GM19193 (cell line): Measurements from ENCODE around the gene NUAK2.

Source experiments
- POLR2A ChIP-seq: IDR thresholded peaks from 4 replicates; pipeline ENCODE4 v1.6.1; 2011; ENCODE audit not compliant: insufficient read depth, insufficient read length; ENCODE audit errors: extremely low read depth

NUAK2 gene

GRCh38 chr1:205351984-205352713 is 30.6 kb upstream of the NUAK2 start:
- no peak for TF ChIP-seq POLR2A

DNA sequence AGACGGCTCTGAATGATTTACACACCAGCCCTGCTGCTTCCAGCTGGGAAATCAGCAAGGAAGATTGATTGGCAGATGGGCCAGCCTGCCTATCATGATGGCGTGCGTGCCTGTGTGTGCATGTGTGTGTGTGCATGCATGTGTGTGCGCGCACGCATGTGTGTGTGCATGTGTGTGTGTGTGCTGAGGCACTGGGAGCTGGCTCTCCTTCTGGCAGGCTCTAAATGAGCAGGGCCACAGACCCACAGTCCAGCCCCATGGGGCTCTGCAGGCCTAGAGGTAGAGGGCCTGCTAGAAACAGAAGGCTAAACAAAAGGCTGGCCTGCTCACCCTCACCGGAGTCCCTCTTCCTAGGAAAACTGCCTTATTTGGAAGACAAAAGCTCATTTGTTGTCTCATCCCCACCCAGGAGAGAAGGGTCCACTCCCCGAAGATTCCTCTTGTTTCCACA is 29.2 kb upstream of the NUAK2 start:
- TF ChIP-seq POLR2A: no peak

GRCh38 chr1:205350124-205350523 is 28.6 kb upstream of the NUAK2 start:
- no peak for TF ChIP-seq POLR2A

GRCh38 chr1:205348554-205349487 is 27.3 kb upstream of the NUAK2 start:
- no peak for TF ChIP-seq POLR2A

GRCh38 chr1:205346956-205347574 is 25.5 kb upstream of the NUAK2 start:
- no peak for TF ChIP-seq POLR2A

GRCh38 chr1:205345761-205346160 is 24.2 kb upstream of the NUAK2 start:
- TF ChIP-seq POLR2A: no peak

- no peak for TF ChIP-seq POLR2A
Observed at GRCh38 chr1:205344066-205344928, 22.8 kb upstream of the NUAK2 start.

- TF ChIP-seq POLR2A: no peak
Observed at GRCh38 chr1:205343431-205344065, 22.0 kb upstream of the NUAK2 start.

DNA sequence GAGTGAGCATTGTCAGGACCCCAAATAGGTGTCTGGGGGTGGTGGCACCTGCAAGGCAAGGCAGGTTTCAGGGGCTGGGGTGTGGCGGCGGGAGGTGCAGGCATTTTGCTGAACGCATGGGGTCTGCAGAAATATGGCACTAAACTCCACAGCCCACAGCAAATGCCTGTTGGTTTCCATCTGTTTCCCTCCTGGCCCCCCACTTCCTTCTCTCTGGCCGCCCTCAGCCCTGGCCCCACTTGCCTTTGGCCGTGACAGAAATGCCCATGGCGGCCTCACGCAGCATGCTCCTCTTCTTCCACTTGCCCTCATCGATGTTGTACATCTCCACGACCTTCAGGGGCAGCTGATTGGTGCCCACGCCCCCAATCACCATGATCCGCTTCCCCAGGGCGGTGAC is 21.4 kb upstream of the NUAK2 start:
- TF ChIP-seq POLR2A: no peak

- no peak for TF ChIP-seq POLR2A
Observed at GRCh38 chr1:205340676-205341075, 19.1 kb upstream of the NUAK2 start.

- no peak for TF ChIP-seq POLR2A
Observed at GRCh38 chr1:205339717-205340116, 18.2 kb upstream of the NUAK2 start.

GRCh38 chr1:205339197-205339702 is 17.7 kb upstream of the NUAK2 start:
- TF ChIP-seq POLR2A: no peak

- TF ChIP-seq POLR2A: no peak
Observed at GRCh38 chr1:205338011-205338410, 16.5 kb upstream of the NUAK2 start.

DNA sequence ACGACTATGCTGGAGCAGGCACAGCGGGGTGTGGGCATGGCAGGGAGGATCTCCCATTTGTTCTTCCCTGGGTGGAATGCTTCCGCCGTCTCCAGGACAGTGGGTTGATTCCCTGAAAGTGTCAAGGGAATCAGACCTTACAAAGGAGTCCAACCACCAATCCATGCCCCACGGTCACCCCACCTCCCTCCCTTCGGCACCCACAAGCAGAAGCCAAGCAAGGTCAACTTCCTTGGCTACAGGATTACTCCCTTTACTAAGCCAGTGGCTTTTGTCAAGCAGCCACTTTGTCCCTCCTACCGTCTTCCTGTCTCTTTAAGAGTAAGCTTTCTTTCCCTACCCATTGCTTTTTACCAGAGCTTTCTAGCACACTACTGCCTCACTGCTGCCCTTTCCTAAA is 15.9 kb upstream of the NUAK2 start:
- no peak for TF ChIP-seq POLR2A
